ENCODE data around the gene ARSB. TPM values are rescaled to one million over a fixed set of nuclear protein-coding genes. Genes with fewer than 3 reads are reported as not detected.
A peak's percentile ranks its signal among the peaks of the same experiment; 100 is the strongest.

ARSB gene
- total RNA-seq, 8 experiments from 2014 or later, result 6.6 to 27.4 (median 9.2) TPM

GRCh38 chr5:78798673-78799029 lies 186.5 kb downstream of the ARSB start:
- ATAC-seq (replicated peaks in 6 of 8), result no peak
- in situ Hi-C loops (cut with MboI; ENCODE audit: low pct_unique_long_range_greater_than_20kb in 2 of 9, low sequenced_read_pairs in 9 of 9, unreplicated experiment in 9 of 9), result no loop called here
- no peak overlapping the region for H3K4me3 ChIP-seq
- no peaks in the 10 kb centered on the region for H3K4me1 ChIP-seq (replicated peaks in 1 of 2)
- WGBS, 10 experiments, result 20 to 100% (median 100%) methylated on average over 1 to 2 of the region's 3 CpGs; no CpG with 5 or more reads in 6 of the 10 experiments
- H3K27ac ChIP-seq, result no peak overlapping the region

- WGBS, 10 experiments, result 17 to 89% (median 74%) methylated on average over 1 to 7 of the region's 8 CpGs
Observed at GRCh38 chr5:78797936-78798672, 187.0 kb downstream of the ARSB start.

GRCh38 chr5:78795757-78796156 lies 189.4 kb downstream of the ARSB start:
- 0 to 83% (median 40%) methylated on average over 1 to 2 of the region's 2 CpGs; no CpG with 5 or more reads in 1 of the 10 experiments for WGBS, 10 experiments
- ATAC-seq (replicated peaks in 6 of 8), result peak in 6 of 8 experiments; percentile 36 to 96 (median 78)

More at GRCh38 chr5:78797936-78798672, 187.0 kb downstream of the ARSB start:
- no peak overlapping the region for H3K27ac ChIP-seq
- in situ Hi-C loops (cut with MboI; ENCODE audit: low pct_unique_long_range_greater_than_20kb in 2 of 9, low sequenced_read_pairs in 9 of 9, unreplicated experiment in 9 of 9), result no loop called here
- ATAC-seq (replicated peaks in 6 of 8), result no peak
- H3K4me1 ChIP-seq (replicated peaks in 1 of 2), result no peaks in the 10 kb centered on the region
- no peak overlapping the region for H3K4me3 ChIP-seq

GRCh38 chr5:78794693-78795215 lies 190.4 kb downstream of the ARSB start:
- Histone ChIP-seq H3K4me3 (no peak overlapping the region), H3K4me1 (replicated peaks in 1 of 2) (no peaks in the 10 kb centered on the region), H3K27ac (no peak overlapping the region)
- WGBS, 10 experiments, result 71 to 100% (median 100%) methylated on average over 1 of the region's 1 CpG; no CpG with 5 or more reads in 4 of the 10 experiments
- ATAC-seq (replicated peaks in 6 of 8), result no peak
- in situ Hi-C loops (cut with MboI; ENCODE audit: low pct_unique_long_range_greater_than_20kb in 2 of 9, low sequenced_read_pairs in 9 of 9, unreplicated experiment in 9 of 9), result no loop called here

More at GRCh38 chr5:78795757-78796156, 189.4 kb downstream of the ARSB start:
- H3K27ac ChIP-seq, result no peak overlapping the region
- no peak overlapping the region for H3K4me3 ChIP-seq
- H3K4me1 ChIP-seq (replicated peaks in 1 of 2), result no peaks in the 10 kb centered on the region
- in situ Hi-C loops (cut with MboI; ENCODE audit: low pct_unique_long_range_greater_than_20kb in 2 of 9, low sequenced_read_pairs in 9 of 9, unreplicated experiment in 9 of 9), result no loop called here

GRCh38 chr5:78793907-78794662 lies 191.0 kb downstream of the ARSB start:
- no peak for ATAC-seq (replicated peaks in 6 of 8)
- in situ Hi-C loops (cut with MboI; ENCODE audit: low pct_unique_long_range_greater_than_20kb in 2 of 9, low sequenced_read_pairs in 9 of 9, unreplicated experiment in 9 of 9), result no loop called here

GRCh38 chr5:78792345-78793055 lies 192.6 kb downstream of the ARSB start:
- ATAC-seq (replicated peaks in 6 of 8), result no peak
- in situ Hi-C loops (cut with MboI; ENCODE audit: low pct_unique_long_range_greater_than_20kb in 2 of 9, low sequenced_read_pairs in 9 of 9, unreplicated experiment in 9 of 9), result no loop called here
- no peaks in the 10 kb centered on the region for H3K4me1 ChIP-seq (replicated peaks in 1 of 2)
- H3K4me3 ChIP-seq, result no peak overlapping the region
- no peak overlapping the region for H3K27ac ChIP-seq
- 76 to 97% (median 92%) methylated on average over 1 to 10 of the region's 10 CpGs; no CpG with 5 or more reads in 2 of the 10 experiments for WGBS, 10 experiments

More at GRCh38 chr5:78793907-78794662, 191.0 kb downstream of the ARSB start:
- no peak overlapping the region for H3K4me3 ChIP-seq
- WGBS, 10 experiments, result 25 to 92% (median 90%) methylated on average over 1 to 7 of the region's 7 CpGs
- no peaks in the 10 kb centered on the region for H3K4me1 ChIP-seq (replicated peaks in 1 of 2)
- H3K27ac ChIP-seq, result no peak overlapping the region

GRCh38 chr5:78791501-78792100 lies 193.5 kb downstream of the ARSB start:
- Histone ChIP-seq H3K4me3 (no peak overlapping the region), H3K4me1 (replicated peaks in 1 of 2) (no peaks in the 10 kb centered on the region), H3K27ac (no peak overlapping the region)
- in situ Hi-C loops (cut with MboI; ENCODE audit: low pct_unique_long_range_greater_than_20kb in 2 of 9, low sequenced_read_pairs in 9 of 9, unreplicated experiment in 9 of 9), result no loop called here
- 86 to 100% (median 90%) methylated on average over 2 to 11 of the region's 11 CpGs; no CpG with 5 or more reads in 3 of the 10 experiments for WGBS, 10 experiments
- ATAC-seq (replicated peaks in 6 of 8), result no peak

GRCh38 chr5:78787783-78788182 lies 197.3 kb downstream of the ARSB start:
- in situ Hi-C loops (cut with MboI; ENCODE audit: low pct_unique_long_range_greater_than_20kb in 2 of 9, low sequenced_read_pairs in 9 of 9, unreplicated experiment in 9 of 9), result no loop called here
- H3K4me1 ChIP-seq (replicated peaks in 1 of 2), result no peaks in the 10 kb centered on the region
- ATAC-seq (replicated peaks in 6 of 8), result peak in 2 of 8 experiments; percentile 51 to 81
- no peak overlapping the region for H3K4me3 ChIP-seq
- H3K27ac ChIP-seq, result no peak overlapping the region
- WGBS, 10 experiments, result 60 to 100% (median 92%) methylated on average over 1 to 7 of the region's 7 CpGs

GRCh38 chr5:78785454-78785853 lies 199.7 kb downstream of the ARSB start:
- in situ Hi-C loops (cut with MboI; ENCODE audit: low pct_unique_long_range_greater_than_20kb in 2 of 9, low sequenced_read_pairs in 9 of 9, unreplicated experiment in 9 of 9), result no loop called here
- no peaks in the 10 kb centered on the region for H3K4me1 ChIP-seq (replicated peaks in 1 of 2)
- WGBS, 10 experiments, result 80 to 100% (median 100%) methylated on average over 1 of the region's 1 CpG; no CpG with 5 or more reads in 3 of the 10 experiments
- no peak for ATAC-seq (replicated peaks in 6 of 8)
- H3K4me3 ChIP-seq, result no peak overlapping the region
- H3K27ac ChIP-seq, result no peak overlapping the region

- H3K27ac ChIP-seq, result no peak overlapping the region
- no peaks in the 10 kb centered on the region for H3K4me1 ChIP-seq (replicated peaks in 1 of 2)
- no peak overlapping the region for H3K4me3 ChIP-seq
- WGBS, 10 experiments, result 70 to 100% (median 100%) methylated on average over 1 to 2 of the region's 2 CpGs; no CpG with 5 or more reads in 3 of the 10 experiments
- in situ Hi-C loops (cut with MboI; ENCODE audit: low pct_unique_long_range_greater_than_20kb in 2 of 9, low sequenced_read_pairs in 9 of 9, unreplicated experiment in 9 of 9), result no loop called here
- no peak for ATAC-seq (replicated peaks in 6 of 8)
Observed at GRCh38 chr5:78783434-78784130, 201.5 kb downstream of the ARSB start.

GRCh38 chr5:78782728-78783127 lies 202.4 kb downstream of the ARSB start:
- in situ Hi-C loops (cut with MboI; ENCODE audit: low pct_unique_long_range_greater_than_20kb in 2 of 9, low sequenced_read_pairs in 9 of 9, unreplicated experiment in 9 of 9), result no loop called here
- Histone ChIP-seq H3K27ac (no peak overlapping the region), H3K4me3 (no peak overlapping the region), H3K4me1 (replicated peaks in 1 of 2) (no peaks in the 10 kb centered on the region)
- WGBS, 10 experiments, result 89 to 100% (median 100%) methylated on average over 1 of the region's 1 CpG; no CpG with 5 or more reads in 6 of the 10 experiments
- no peak for ATAC-seq (replicated peaks in 6 of 8)

Data from motor neuron (in vitro differentiated cells).